Measurements from ENCODE around the gene TRIM67. TPM values are rescaled to one million over a fixed set of nuclear protein-coding genes. Genes with fewer than 3 reads are reported as not detected.
A peak's percentile ranks its signal among the peaks of the same experiment; 100 is the strongest.

The TRIM67 gene
- total and polyA plus RNA-seq, 9 of the 15 experiments (the other 6 are each of a cell fraction or from before 2014, with no cell fraction given), result 0.04 to 0.60 (median 0.31) TPM

DNA sequence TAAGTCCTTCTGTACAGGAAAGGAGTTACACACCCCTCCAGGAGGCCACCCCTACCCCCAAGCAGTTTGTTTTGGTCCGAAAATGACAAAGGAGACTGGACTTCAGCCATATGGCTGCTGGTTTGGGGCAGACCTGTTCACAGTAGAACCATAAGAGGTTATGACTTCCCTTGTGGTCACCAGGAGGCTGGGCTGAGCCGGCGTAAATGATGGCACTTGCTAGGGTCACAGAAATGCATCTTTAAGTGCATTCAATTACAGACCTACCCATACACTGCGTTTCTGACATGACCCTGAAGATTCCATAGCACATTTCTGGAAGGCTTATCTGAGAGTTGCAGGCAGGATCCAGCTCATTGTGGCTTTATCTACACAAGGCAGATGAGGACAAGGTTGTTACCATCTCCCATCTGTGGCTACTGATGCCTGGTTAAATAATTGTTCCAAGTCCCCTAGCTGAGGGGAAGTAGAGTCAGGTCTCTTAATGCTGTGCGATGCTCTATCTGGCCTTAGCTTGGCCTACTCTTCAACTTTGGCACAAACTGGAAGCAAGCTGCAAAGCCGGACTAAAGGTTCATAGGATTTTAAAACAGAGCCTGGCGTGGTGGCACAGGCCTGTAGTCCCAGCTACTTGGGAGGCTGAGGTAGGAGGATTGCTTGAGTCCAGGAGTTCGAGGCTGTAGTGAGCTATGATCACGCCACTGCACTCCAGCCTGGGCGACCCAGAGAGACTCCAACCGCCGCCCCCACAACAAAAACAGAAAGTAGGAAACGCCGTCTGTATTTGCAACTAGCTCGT is 1.7 kb upstream of the TRIM67 start (continued):
- TF ChIP-seq ZNF280A (IDR thresholded peaks at IDR 0.05; ENCODE audit: low read depth, partially characterized antibody), result no peak
- TF ChIP-seq, protein P1, sequence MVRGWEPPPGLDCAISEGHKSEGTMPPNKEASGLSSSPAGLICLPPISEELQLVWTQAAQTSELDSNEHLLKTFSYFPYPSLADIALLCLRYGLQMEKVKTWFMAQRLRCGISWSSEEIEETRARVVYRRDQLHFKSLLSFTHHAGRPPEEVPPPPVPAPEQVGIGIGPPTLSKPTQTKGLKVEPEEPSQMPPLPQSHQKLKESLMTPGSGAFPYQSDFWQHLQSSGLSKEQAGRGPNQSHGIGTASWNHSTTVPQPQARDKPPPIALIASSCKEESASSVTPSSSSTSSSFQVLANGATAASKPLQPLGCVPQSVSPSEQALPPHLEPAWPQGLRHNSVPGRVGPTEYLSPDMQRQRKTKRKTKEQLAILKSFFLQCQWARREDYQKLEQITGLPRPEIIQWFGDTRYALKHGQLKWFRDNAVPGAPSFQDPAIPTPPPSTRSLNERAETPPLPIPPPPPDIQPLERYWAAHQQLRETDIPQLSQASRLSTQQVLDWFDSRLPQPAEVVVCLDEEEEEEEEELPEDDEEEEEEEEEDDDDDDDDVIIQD (CRISPR knock-in tag; IDR thresholded peaks at IDR 0.05), result no peak
- no peak for TF ChIP-seq PHF21A (IDR thresholded peaks at IDR 0.05; ENCODE audit: borderline replicate concordance, low read depth)
- TF ChIP-seq ILK (tag; IDR thresholded peaks at IDR 0.05; ENCODE audit: borderline replicate concordance, low read depth), result 0 out of 2 replicates have a peak, but pooled peaks have one; percentile 53
- no peak for TF ChIP-seq SNAPC5 (CRISPR knock-in tag; IDR thresholded peaks at IDR 0.05)
- no peak for TF ChIP-seq COPS2 (conservative IDR thresholded peaks at IDR 0.05)
- TF ChIP-seq GTF2A2 (tag; IDR thresholded peaks at IDR 0.05), result no peak
- no peak for TF ChIP-seq ZNF507 (tag; conservative IDR thresholded peaks at IDR 0.05)
- TF ChIP-seq ZNF124 (CRISPR knock-in tag; IDR thresholded peaks at IDR 0.05), result no peak
- TF ChIP-seq PHB (CRISPR knock-in tag; IDR thresholded peaks at IDR 0.05), result no peak
- TF ChIP-seq MYBL2 (IDR thresholded peaks at IDR 0.05; ENCODE audit: low read depth), result no peak; the same call in 1 of the 2 replicates
- TF ChIP-seq MYBL2 (CRISPR knock-in tag; IDR thresholded peaks at IDR 0.05; ENCODE audit: borderline replicate concordance), result no peak
- TF ChIP-seq IRF2 (CRISPR knock-in tag; IDR thresholded peaks at IDR 0.05), result no peak
- TF ChIP-seq POLR2B (IDR thresholded peaks at IDR 0.05; ENCODE audit: low read depth, partially characterized antibody), result no peak
- TF ChIP-seq NR4A1 (CRISPR knock-in tag; IDR thresholded peaks at IDR 0.05), result no peak
- peak; percentile 95 for TF ChIP-seq NR4A1 (tag; IDR thresholded peaks at IDR 0.05)
- TF ChIP-seq ZKSCAN3 (CRISPR knock-in tag; IDR thresholded peaks at IDR 0.05), result no peak
- TF ChIP-seq JUN (IDR thresholded peaks at IDR 0.05; ENCODE audit: borderline replicate concordance, low read depth, low read length), result peak; percentile 88
- no peak; the same call in 1 of the 2 replicates for TF ChIP-seq JUN (CRISPR knock-in tag; IDR thresholded peaks at IDR 0.05; ENCODE audit: borderline replicate concordance)
- TF ChIP-seq HDAC6 (IDR thresholded peaks at IDR 0.05; ENCODE audit: low read depth, low read length), result no peak
- no peak; the same call in 1 of the 2 replicates for TF ChIP-seq EZH2 (IDR thresholded peaks at IDR 0.05; ENCODE audit: borderline replicate concordance, low read depth, low read length)

All from K562 (cell line).